Measurements from ENCODE around the gene ACTN3.

GRCh38 chr11:66561178-66561974 lies 14.7 kb downstream of the ACTN3 start:
- TF ChIP-seq CTCF (conservative IDR thresholded peaks at IDR 0.05) (no peak), ZFX (IDR thresholded peaks at IDR 0.05) (no peak)
